GM18868 (cell line): ENCODE data around the gene GABARAPL2.
"Not testable (repeated sequence)": the region's sequence is repeated elsewhere in the genome, so short reads cannot be mapped to it uniquely, and the experiment has no call there.

Experiments
- ATAC-seq: cut with Tn5 transposase; IDR thresholded peaks from one replicate; pipeline ENCODE4 v1.9.1; 2021; ENCODE audit warnings: mild to moderate bottlenecking, moderate library complexity; ENCODE audit not compliant: unreplicated experiment

Gene GABARAPL2

DNA sequence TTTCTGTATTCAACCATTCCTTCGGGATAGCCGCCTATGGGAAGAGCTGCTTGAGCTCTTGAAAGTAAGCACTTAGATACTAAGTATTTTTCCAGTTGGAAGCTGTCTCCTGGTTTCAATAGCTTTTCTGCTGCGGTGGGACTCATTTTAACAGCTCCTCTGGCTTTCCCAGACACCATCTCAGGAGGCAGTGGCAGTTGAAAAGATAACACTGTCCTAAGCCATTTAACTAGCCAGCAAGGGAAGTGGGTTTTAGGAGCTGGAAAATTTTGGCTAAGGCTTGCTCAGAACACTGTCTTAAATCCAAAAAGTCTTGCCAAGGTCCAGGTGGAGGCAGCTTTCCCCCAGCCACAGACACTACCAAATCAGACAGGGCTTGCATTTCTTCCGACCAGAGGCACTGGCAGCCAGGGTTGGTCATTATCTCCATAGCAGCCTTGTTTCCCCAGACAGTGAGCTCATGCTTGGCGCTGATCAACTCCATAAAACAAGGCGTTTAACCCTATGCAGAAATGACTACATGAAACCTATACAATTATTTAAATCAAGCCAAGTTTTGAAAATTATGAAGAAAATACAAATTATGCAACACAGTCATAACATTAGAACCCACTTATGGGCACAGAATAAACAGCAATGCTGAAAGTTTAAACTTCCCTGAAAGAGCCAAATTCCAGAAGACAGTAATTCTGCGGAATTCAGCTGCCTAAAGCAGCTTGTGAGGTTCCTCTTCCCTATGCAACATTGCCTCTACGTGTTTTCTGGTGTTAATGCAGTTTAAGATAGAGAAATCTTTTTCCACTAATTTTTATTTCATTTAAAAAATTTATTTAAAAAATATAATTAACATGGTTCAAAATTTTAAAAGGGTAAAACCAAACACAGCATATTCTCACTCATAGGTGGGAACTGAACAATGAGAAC is 25.0 kb downstream of the GABARAPL2 start:
- ATAC-seq: no peak

DNA sequence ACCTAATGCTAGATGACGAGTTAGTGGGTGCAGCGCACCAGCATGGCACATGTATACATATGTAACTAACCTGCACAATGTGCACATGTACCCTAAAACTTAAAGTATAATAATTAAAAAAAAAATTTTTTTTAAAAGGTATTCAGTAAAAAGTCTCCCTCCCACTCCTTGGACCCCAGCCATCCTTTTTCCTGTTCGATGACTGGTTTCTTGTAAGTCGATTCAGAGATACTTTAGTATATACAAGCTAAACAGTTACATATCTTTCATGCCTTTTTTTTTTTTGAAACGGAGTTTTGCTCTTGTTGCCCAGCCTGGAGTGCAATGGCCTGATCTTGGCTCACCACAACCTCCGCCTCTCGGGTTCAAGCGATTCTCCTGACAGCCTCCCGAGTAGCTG is 25.7 kb downstream of the GABARAPL2 start:
- not testable (repeated sequence) for ATAC-seq

DNA sequence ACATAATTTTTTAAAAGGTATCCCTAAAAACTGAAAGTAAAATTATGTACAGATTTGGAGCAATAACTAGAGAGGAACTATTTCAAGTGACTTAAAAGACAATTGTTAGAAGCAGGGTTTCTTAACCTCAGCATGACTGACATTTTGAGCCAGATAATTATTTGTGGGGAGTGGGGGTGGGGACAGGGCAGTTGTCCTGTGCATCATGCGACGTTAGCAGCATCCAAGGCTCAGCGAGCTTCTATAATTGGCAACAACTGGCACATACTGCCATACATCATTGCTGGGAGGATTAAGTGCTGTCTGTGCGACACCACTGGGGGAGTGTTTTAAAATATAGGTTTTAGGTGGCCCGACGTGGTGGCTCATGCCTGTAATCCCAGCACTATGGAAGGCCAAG is 27.1 kb downstream of the GABARAPL2 start:
- ATAC-seq: no peak

DNA sequence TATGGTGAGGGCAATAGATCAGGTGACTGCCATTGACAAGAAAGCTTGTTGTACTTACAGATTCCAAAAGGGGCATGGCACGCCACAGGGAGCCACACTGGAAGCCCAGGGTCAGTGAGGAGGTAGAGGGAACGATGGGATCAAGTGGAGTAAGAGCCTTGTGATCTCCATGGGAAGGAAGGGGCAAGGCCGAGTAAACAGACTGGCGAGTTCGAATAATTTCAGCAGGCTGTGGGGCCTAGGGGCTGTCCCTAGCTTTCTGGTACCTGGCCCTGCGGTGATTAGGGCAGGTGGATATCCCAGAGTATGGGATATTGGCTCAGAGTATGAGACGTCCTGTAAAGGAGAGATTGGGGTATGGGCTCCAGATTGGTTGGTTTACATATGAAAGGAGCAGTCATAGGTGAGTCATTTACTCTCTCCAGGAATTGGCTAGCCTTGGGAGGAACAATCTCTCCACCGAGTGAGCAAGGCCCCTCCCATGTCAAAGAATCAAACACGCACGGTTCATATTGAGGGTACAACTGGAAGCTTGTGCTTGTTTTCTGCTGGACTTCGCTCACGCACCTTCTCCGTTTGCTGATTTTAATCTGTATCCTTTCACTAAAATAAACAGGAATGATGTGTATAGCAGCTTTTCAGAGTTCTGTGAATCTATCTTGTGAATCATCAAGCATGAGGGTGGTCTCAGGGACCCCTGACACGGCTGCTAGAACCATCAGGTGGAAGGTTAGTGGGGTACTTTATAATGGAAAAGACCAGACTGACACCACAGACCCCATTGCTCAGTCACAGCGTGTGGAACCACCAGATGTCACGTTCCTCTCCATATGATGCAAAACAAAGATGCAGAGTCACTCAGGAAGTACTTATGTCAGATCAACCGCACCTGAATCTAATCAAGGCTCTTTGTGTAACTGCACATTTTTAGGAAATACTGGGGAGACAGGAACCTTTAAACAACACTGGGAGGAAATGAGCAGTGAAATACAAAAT is 27.9 kb downstream of the GABARAPL2 start:
- no peak for ATAC-seq

DNA sequence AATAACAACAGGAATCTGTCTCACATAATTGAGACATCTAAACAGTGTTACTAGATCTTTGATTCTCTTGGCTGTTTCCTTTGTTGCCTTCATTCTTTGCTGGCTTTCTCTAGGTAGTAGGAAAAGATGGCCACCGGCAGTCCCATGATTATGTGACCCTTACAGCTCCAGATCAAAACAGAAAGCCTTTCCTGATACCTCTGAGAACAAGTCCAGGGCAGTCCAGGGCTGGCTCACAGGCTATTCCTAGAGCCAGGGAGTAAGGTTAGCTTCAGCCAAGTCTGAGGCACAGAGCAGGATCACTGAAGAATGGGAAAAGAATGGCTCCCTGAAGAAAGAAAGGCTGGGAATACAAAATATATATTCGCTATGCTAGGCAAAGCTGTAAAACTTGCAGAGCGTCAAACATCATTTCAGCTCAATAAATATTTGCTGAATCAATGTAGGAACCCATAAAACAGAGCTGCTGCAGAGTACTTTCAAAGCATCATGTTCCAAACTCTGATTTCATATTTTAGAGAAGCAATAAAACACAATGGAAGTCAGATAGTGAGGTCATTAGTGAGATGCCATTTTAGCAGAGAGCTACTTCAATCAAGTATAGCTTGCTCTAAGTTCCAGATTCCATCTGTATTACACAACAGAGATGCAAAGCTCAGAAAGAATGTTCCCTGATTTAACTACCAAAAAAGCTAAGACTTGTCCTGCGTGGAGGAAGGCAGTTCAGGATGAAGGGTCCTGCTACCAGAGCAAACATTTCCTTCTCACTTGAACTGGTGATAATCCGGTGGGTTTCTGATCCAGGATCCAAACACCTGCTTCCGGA is 33.5 kb downstream of the GABARAPL2 start:
- ATAC-seq: no peak

DNA sequence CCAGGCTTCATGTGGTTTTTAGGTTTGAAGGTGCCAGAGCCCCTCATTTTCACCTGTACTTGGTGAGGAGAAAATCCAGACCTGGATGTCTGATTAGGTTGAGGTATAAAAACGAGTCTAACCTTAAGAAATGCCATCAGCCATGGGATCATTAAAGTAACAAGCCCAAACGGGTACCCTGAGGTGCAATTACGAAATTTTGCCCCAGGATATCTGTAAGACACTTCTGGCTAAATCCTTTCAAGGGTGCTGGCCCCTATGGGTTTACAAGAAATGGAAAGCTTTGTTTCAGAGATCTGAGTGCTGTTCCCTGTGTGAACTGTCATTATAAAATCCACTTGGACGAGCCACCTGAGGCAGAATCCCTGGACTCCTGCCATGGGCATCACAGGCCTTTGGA is 37.1 kb downstream of the GABARAPL2 start:
- ATAC-seq: no peak

DNA sequence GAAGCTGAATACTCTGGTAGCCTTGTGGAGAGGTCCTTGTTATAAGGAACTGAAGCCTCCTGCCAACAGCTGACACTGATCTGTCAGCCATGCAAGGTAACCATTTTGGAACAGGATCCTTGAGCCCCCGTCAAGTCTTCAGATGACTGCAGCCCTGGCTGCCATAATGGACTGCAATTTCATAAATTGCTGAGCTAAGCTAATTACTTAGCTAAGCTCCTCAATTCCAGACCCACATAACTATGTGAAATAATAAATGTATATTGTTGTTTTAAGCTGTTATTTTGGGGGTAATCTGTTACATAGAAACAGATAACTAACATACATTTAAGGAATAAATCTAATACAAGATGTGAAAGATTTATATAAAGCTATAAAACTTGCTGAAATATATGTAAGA is 40.3 kb downstream of the GABARAPL2 start:
- ATAC-seq: no peak

DNA sequence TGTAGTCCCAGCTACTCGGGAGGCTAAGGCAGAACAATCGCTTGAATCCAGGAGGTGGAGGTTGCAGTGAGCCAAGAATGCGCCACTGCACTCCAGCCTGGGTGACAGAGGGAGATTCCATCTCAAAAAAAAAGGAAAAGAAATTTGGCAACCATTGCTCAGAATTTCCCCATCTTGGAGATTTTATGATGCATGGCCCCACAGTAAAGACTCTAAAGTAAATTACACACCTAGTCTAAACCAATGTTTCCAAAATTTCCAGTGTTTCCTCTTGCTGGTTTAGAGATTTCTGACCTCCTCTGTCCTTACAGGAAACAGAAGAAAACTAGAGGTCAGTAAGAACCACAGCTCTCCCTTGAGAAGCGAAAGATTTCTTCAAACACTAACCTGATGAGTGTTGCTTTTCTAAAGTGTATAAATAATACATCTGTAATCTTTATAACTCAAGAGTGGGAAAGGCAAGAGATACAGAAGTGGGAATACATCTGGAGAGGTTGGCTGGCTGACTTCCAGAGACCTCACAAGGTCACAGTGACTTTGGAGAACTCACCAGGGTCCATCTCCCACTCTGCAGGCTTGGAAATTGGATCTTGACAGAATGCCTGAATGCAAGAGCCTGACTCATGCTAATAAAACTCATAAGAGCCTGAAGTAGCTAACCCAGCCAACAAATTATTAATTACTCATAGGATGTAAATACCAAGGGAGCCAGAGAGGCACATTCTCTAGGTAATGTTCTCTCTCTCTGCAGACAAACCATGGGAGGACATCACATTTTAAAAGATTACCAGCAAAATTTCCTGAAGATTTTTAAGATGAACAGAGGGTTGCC is 48.1 kb downstream of the GABARAPL2 start:
- ATAC-seq: no peak

DNA sequence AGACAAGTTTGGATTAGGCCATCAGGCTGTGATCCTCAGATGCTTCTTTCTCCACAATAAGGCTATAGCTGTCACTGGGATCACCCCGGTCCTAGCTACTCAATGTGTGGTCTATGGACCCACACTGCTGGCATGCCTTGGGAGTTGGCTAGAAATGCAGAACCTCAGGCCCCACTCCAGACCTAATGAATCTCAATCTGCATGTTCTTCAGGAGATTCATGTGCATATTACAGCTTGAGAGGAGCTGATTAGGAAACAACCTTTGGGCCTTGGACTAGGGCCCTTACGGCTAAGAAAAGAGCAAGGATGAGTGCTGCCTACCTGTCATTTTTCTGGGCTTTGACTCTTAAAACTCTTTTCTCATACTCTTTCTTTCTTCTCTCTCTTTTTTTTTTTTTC is 49.4 kb downstream of the GABARAPL2 start:
- ATAC-seq: no peak

DNA sequence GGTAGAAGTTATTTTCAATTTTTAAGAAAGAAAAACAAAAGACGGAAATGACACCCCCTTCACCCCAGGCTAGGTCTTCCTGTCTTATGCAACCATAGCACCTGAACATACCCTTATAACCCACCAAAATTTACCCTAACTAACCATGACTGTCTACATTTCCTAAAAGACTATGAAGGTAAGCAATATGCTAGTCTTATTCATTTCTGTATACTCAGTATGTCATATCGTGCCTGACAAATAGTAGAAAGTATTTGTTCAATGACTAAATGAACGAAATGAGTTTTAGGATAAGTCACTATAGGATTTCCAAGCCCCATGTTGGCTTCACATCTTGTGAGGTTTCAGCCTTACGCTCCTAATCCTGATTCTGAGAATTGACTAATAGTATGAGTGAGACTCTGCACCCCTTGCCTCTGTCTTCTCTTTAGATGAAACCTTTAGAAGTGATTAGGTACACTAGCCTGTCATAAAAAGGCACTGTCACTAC is 50.4 kb downstream of the GABARAPL2 start:
- ATAC-seq: no peak

DNA sequence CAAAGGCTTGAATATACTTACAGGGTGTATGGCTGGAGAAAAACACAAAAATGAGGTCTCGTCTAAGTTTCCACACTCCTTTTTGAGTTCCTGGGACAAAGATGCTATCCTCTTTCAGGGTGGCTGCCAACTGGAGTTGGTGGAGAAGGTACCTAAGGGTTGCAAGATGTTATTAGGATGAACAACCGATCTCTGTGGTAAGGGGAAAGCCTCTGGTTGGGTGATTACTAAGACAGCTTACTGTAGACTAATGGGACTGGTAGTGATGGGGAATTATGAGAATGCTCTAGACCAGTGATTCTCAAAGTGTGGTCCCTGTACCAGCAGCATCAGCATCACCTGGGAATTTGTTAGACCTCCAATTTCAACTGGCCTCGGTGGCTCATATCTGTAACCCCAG is 50.9 kb downstream of the GABARAPL2 start:
- no peak for ATAC-seq

DNA sequence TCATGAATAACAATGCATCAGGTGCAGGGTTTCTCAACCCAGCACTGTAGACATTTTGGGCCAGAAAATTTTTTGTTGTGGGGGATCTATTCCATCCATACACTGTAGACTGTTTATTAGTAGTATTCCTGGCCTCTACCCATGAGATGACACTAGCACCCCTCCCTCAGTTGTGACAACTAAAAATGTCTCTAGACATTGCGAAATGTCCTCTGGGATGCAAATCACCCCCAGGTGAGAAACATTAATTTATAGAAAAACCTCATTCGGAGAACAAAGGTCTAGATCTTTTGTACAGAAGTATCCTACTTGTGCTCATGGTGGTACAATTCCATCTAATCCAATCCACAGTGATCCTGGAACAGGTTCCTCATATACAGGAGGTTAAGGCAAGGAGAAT is 52.6 kb downstream of the GABARAPL2 start:
- ATAC-seq: no peak

DNA sequence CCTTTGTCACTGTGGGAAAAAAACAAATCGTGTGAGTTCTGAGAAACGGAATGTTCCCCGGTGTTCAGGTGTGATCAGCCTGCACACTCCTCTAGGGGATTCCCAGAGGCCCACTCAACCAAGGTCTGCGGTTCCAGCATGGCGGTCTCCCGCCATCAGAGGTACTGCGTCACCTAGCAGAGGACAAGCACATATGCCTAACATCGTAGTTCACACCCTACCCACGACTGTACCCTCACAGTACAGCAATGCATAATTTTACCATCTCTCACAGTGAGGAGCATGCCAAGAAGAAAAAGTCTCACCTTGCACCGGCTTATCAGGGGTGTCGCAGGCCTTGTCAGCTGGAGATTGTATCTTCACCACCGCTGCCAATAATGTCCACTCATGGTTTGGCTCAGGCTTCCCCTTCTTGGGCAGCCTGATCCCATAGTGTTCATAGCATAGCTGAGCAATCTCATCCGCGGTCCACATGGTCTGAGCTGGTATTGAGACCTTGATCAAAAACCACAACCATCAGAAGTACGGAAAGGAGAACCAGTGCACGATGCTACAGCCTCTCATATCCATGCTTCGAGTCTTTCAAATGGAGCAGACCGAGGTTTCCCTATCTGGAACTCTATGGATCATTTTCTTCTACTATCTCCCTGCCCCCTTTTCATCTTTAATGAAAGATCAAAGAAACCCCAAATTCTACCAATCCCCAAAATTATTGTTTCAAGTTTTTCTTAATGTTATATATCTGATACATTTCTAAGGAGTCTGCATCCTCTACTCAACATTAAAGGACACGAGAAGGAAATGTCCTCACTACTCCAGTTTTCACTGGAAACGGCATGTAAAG is 54.4 kb downstream of the GABARAPL2 start:
- no peak for ATAC-seq

DNA sequence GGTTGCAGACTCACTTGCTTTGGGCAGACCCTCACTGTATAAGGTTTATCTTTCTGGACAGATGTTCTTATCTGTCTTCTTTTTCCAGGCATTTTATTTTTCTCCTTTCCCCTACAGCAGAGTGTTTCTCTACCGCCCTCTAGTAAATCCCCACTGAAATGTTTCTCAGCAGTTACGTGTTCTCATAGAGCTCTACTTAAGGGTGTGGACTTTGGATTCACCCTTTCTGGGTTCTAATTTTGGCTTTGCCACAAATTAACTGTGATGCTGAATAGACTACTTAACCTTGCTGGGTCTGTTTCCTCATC is 54.9 kb downstream of the GABARAPL2 start:
- ATAC-seq: no peak

DNA sequence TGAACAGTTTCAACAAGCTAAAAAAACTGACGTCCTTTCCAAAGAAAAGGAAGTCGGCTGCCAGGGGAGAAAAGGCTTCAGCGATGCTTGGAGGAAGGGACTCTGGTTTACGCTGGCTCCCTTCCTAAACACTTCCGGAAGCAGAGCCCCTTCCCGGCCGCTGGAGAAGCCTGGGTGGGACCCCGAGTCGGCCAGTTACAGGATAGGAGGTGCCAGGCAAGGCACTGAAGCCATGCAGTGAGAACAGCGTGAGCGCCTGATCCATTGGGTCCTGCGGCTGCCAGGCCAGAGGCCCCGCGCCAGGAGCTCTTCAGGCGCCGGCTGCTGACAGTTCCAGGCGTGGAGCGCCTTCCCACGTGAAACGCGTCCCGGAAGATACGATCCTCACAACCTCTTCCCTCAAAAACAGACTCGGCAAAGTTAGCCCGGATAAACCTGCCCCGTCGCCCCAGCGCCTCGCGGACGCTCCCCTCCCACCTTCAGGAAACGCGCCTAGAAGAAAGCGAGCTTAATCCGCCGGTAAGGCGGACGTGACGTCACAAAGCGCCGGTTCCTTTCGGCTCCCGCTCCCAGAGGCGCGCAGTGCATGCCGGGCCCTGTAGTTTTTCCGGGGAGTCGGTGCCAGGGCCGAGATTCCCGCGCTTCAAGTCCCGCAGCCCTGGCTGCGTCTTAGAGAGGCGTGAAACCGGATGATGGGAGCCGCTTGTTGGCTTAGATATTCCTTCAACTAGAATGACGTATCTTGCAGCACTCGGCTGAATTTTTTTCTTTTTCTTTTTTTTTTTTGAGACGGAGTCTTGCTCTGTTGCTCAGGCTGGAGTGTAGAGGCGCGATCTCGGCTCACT is 56.8 kb downstream of the GABARAPL2 start, which contains the start of gene ADAT1:
TSS of gene ADAT1 (minus strand) at position 521 of the 845 bp plus-strand sequence. CDS start 2,482 bp downstream, outside the sequence.
- ATAC-seq: peak; percentile 95

DNA sequence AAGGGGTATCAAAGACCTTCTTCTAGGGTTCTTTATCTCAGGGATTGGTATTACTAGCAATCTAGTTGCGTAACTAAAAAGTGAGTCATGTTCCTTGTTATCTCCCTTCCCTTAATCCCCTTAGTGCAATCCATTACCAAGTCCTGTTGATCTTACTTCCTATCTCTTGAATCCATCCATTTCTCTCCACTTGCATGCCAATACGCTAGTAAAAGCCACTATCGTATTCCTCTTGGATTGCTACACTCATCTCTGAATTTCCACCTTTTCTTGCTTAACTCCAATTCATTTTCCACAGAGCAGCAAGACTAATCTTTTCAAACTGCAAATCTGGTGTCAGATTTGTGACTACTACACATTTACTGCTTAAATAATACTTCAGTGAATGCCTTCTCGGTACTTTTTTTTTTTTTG is 58.7 kb downstream of the GABARAPL2 start:
- ATAC-seq: no peak

DNA sequence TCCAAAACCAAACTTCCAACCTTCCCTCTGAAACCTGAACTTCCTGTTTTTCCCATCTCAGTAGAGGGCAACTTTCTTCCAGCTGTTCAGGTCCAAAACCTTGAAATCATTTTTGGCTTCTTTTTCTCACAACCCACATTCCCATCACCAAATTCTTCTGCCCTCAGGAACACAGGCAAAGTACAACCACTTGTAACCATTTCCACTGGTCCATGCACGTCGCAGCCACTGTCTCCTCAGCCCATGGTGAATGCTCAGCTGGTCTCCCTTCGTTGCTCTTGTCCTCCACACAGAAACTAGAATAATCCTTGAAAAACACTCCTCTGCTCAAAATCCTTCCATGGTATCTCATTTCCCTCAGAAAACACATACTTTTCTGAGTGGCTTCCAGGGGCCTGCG is 60.6 kb downstream of the GABARAPL2 start:
- no peak for ATAC-seq
